ENCODE measurements around the gene TTC21A.

The TTC21A gene

GRCh38 chr3:39112113-39112512 is 4.6 kb downstream of the TTC21A start:
- Histone ChIP-seq H3K79me2 (ENCODE audit: low read length) (peaks cover under 1% of the 10 kb centered on the region), H3K4me1 (ENCODE audit: low read length) (peaks cover 16% of the 10 kb centered on the region), H3K9ac (ENCODE audit: low read length) (no peak overlapping the region), H3K4me2 (ENCODE audit: low read depth, low read length) (no peak overlapping the region), H2AFZ (ENCODE audit: low read length) (no peak overlapping the region), H3K27me3 (replicated peaks; ENCODE audit: insufficient read depth, low read length) (no peaks in the 10 kb centered on the region), H3K36me3 (replicated peaks; ENCODE audit: insufficient read depth, low read length) (no peaks in the 10 kb centered on the region), H4K20me1 (ENCODE audit: insufficient read depth, low read length) (no peaks in the 10 kb centered on the region), H3K27ac (ENCODE audit: low read length) (no peak overlapping the region), H3K4me3 (ENCODE audit: low read length) (no peak overlapping the region), H3K9me3 (replicated peaks; ENCODE audit: insufficient read depth, low read length) (no peaks in the 10 kb centered on the region), H3K9me2 (replicated peaks; ENCODE audit: insufficient read depth, low read length) (no peaks in the 10 kb centered on the region), H3F3A (ENCODE audit: insufficient read depth, low read length) (peaks cover 12% of the 10 kb centered on the region)
- DNase-seq = no peak
- TF ChIP-seq, protein P1, sequence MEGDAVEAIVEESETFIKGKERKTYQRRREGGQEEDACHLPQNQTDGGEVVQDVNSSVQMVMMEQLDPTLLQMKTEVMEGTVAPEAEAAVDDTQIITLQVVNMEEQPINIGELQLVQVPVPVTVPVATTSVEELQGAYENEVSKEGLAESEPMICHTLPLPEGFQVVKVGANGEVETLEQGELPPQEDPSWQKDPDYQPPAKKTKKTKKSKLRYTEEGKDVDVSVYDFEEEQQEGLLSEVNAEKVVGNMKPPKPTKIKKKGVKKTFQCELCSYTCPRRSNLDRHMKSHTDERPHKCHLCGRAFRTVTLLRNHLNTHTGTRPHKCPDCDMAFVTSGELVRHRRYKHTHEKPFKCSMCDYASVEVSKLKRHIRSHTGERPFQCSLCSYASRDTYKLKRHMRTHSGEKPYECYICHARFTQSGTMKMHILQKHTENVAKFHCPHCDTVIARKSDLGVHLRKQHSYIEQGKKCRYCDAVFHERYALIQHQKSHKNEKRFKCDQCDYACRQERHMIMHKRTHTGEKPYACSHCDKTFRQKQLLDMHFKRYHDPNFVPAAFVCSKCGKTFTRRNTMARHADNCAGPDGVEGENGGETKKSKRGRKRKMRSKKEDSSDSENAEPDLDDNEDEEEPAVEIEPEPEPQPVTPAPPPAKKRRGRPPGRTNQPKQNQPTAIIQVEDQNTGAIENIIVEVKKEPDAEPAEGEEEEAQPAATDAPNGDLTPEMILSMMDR (IDR thresholded peaks at IDR 0.05; ENCODE audit: low read length) = no peak
- TF ChIP-seq EZH2 (optimal IDR thresholded peaks at IDR 0.05; ENCODE audit: low read depth, low read length) (no peak), EZH2phosphoT487 (IDR thresholded peaks at IDR 0.05; ENCODE audit: low read length) (no peak)

DNA sequence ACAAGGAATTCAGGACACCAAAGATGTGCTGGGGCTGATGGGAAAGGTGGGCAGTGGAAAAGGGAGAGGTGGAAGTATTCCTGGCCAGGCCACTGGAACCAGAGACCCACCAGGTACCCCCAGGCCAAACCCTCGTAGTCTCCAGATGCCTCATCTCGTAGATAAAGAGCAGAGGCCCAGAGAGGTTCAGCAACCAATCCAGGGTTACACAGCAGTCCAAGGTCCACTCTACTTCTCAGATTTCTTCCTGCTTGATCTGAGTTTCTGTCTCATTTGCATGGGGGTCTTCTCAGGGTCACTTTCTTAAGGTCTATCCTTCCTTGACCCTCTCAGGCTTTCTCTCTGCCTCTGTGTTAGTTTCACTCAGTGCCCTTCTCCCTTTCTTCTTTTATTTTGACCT is 5.1 kb downstream of the TTC21A start:
- H3K4me3 ChIP-seq (ENCODE audit: low read length) = no peak overlapping the region
- no peak for DNase-seq
- H3K4me1 ChIP-seq (ENCODE audit: low read length) = peaks cover 18% of the 10 kb centered on the region
- H3K9me3 ChIP-seq (replicated peaks; ENCODE audit: insufficient read depth, low read length) = no peaks in the 10 kb centered on the region
- H3K27me3 ChIP-seq (replicated peaks; ENCODE audit: insufficient read depth, low read length) = no peaks in the 10 kb centered on the region
- TF ChIP-seq, protein P1 (IDR thresholded peaks at IDR 0.05; ENCODE audit: low read length) = no peak
- TF ChIP-seq EZH2phosphoT487 (IDR thresholded peaks at IDR 0.05; ENCODE audit: low read length) = no peak
- TF ChIP-seq EZH2 (optimal IDR thresholded peaks at IDR 0.05; ENCODE audit: low read depth, low read length) = no peak
- no peak overlapping the region for H3K9ac ChIP-seq (ENCODE audit: low read length)
- no peaks in the 10 kb centered on the region for H3K79me2 ChIP-seq (ENCODE audit: low read length)
- H3K36me3 ChIP-seq (replicated peaks; ENCODE audit: insufficient read depth, low read length) = no peaks in the 10 kb centered on the region
- no peak overlapping the region for H3K4me2 ChIP-seq (ENCODE audit: low read depth, low read length)
- no peaks in the 10 kb centered on the region for H4K20me1 ChIP-seq (ENCODE audit: insufficient read depth, low read length)
- peaks cover 12% of the 10 kb centered on the region for H3F3A ChIP-seq (ENCODE audit: insufficient read depth, low read length)
- no peak overlapping the region for H3K27ac ChIP-seq (ENCODE audit: low read length)
- H3K9me2 ChIP-seq (replicated peaks; ENCODE audit: insufficient read depth, low read length) = no peaks in the 10 kb centered on the region
- no peak overlapping the region for H2AFZ ChIP-seq (ENCODE audit: low read length)

DNA sequence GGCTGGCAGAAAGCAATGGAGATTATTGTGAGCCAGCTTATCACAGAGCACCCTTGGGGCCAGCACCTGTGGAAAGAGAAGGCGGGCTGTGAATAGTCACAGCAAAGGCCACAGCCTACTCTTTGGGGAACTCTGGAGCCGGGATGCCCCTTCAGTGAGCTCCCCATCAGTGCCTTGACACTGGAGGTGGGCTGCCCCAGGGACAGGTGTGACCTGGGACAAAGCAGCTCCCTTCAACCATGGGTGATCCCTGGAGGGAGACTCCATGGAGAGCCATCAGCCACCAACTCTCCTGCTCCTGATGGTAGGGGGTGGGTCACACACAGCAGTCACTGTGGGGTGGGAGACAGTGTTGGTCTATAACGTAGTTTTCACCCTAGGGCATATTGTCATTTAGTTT is 5.8 kb downstream of the TTC21A start:
- Histone ChIP-seq H4K20me1 (ENCODE audit: insufficient read depth, low read length) (no peaks in the 10 kb centered on the region), H3K9me2 (replicated peaks; ENCODE audit: insufficient read depth, low read length) (no peaks in the 10 kb centered on the region), H2AFZ (ENCODE audit: low read length) (no peak overlapping the region), H3F3A (ENCODE audit: insufficient read depth, low read length) (peaks cover 8% of the 10 kb centered on the region), H3K27ac (ENCODE audit: low read length) (no peak overlapping the region), H3K4me3 (ENCODE audit: low read length) (no peak overlapping the region), H3K9ac (ENCODE audit: low read length) (no peak overlapping the region), H3K27me3 (replicated peaks; ENCODE audit: insufficient read depth, low read length) (no peaks in the 10 kb centered on the region), H3K4me2 (ENCODE audit: low read depth, low read length) (no peak overlapping the region), H3K36me3 (replicated peaks; ENCODE audit: insufficient read depth, low read length) (no peaks in the 10 kb centered on the region), H3K4me1 (ENCODE audit: low read length) (peaks cover 21% of the 10 kb centered on the region), H3K79me2 (ENCODE audit: low read length) (no peaks in the 10 kb centered on the region), H3K9me3 (replicated peaks; ENCODE audit: insufficient read depth, low read length) (no peaks in the 10 kb centered on the region)
- DNase-seq = no peak
- TF ChIP-seq EZH2phosphoT487 (IDR thresholded peaks at IDR 0.05; ENCODE audit: low read length) = no peak

DNA sequence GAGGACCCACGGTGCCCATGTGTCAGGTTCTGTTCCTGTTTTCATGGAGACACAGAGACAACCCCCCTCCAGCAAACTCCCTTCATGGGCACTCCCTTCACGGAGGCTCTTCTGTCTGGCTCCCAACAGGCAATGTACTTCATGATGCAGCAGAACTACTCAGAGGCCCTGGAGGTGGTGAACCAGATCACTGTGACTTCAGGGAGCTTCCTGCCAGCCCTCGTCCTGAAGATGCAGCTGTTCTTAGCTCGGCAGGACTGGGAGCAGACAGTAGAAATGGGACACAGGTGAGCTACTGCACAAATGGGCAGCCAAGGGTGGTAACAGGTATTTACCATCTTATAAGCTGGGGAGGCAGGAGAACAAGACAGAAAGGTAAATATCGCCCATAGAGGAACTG is 7.0 kb downstream of the TTC21A start:
- Histone ChIP-seq H3K9ac (ENCODE audit: low read length) (no peak overlapping the region), H3K9me3 (replicated peaks; ENCODE audit: insufficient read depth, low read length) (no peaks in the 10 kb centered on the region), H3K4me1 (ENCODE audit: low read length) (peaks cover 21% of the 10 kb centered on the region), H3K27me3 (replicated peaks; ENCODE audit: insufficient read depth, low read length) (no peaks in the 10 kb centered on the region), H3K4me2 (ENCODE audit: low read depth, low read length) (no peak overlapping the region), H3K4me3 (ENCODE audit: low read length) (no peak overlapping the region), H2AFZ (ENCODE audit: low read length) (no peak overlapping the region), H3F3A (ENCODE audit: insufficient read depth, low read length) (peaks cover 5% of the 10 kb centered on the region; the same call in 1 of the 2 replicates), H4K20me1 (ENCODE audit: insufficient read depth, low read length) (no peaks in the 10 kb centered on the region), H3K9me2 (replicated peaks; ENCODE audit: insufficient read depth, low read length) (no peaks in the 10 kb centered on the region), H3K27ac (ENCODE audit: low read length) (no peak overlapping the region), H3K36me3 (replicated peaks; ENCODE audit: insufficient read depth, low read length) (no peaks in the 10 kb centered on the region), H3K79me2 (ENCODE audit: low read length) (no peaks in the 10 kb centered on the region)
- DNase-seq = no peak
- TF ChIP-seq, protein P1 (IDR thresholded peaks at IDR 0.05; ENCODE audit: low read length) = no peak
- TF ChIP-seq EZH2 (optimal IDR thresholded peaks at IDR 0.05; ENCODE audit: low read depth, low read length) = no peak
- TF ChIP-seq EZH2phosphoT487 (IDR thresholded peaks at IDR 0.05; ENCODE audit: low read length) = no peak
